Measurements from ENCODE around the gene CTTN.

DNA sequence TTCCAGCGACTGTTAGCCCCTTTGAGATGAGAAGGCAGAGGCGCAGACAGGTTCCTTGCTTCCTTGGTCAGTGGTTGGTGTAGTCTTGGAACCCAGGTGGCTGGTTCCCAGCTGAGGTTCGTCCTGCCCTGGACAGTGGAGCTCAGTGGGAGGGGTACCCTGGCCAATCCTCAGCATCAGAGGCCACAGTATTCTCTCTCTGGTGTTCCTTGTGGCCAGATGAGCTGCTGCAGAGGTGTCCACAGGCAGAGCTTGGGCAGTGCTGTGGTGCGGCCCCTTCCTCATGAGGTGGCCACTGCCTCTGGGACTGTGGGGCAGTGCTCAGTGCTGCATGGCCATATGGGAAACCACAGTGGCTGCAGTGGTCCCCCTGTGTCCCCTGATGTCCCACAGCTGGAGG is 61.8 kb downstream of the CTTN start:
- TF ChIP-seq, protein P1, sequence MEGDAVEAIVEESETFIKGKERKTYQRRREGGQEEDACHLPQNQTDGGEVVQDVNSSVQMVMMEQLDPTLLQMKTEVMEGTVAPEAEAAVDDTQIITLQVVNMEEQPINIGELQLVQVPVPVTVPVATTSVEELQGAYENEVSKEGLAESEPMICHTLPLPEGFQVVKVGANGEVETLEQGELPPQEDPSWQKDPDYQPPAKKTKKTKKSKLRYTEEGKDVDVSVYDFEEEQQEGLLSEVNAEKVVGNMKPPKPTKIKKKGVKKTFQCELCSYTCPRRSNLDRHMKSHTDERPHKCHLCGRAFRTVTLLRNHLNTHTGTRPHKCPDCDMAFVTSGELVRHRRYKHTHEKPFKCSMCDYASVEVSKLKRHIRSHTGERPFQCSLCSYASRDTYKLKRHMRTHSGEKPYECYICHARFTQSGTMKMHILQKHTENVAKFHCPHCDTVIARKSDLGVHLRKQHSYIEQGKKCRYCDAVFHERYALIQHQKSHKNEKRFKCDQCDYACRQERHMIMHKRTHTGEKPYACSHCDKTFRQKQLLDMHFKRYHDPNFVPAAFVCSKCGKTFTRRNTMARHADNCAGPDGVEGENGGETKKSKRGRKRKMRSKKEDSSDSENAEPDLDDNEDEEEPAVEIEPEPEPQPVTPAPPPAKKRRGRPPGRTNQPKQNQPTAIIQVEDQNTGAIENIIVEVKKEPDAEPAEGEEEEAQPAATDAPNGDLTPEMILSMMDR (IDR thresholded peaks at IDR 0.05): no peak
- no peak for TF ChIP-seq POLR2A (IDR thresholded peaks at IDR 0.05)
- TF ChIP-seq POLR2AphosphoS5 (IDR thresholded peaks at IDR 0.05; ENCODE audit: insufficient read depth in 1 of 2, low read depth in 1 of 2): no peak
